DOHH2 (cell line): ENCODE data around the gene OSBPL1A.
A peak's percentile ranks its signal among the peaks of the same experiment; 100 is the strongest.

Experiments used
- H3F3A ChIP-seq: fragments of 200-600 bp; sonication (generic), shearing (Covaris generic); 2 replicates; pipeline ENCODE4 v1.6.0; 2016; ENCODE audit warnings: antibody characterized with exemption, mild to moderate bottlenecking; ENCODE audit not compliant: control insufficient read depth, insufficient read depth
- H3K27ac ChIP-seq: fragments of 200-600 bp; sonication (generic); 2 replicates; pipeline ENCODE4 v1.5.1; 2014; ENCODE audit warnings: low read depth, mild to moderate bottlenecking, low read length, moderate library complexity
- H3K27me3 ChIP-seq: fragments of 200-600 bp; sonication (generic); 2 replicates; pipeline ENCODE4 v1.6.1; 2014; ENCODE audit warnings: mild to moderate bottlenecking, low read length, mixed read lengths; ENCODE audit not compliant: control insufficient read depth
- H3K36me3 ChIP-seq: fragments of 200-600 bp; sonication (generic); 2 replicates; pipeline ENCODE4 v1.6.1; 2014; ENCODE audit warnings: mild to moderate bottlenecking, low read length, moderate library complexity, mixed read lengths; ENCODE audit not compliant: control insufficient read depth
- H3K4me1 ChIP-seq: fragments of 200-600 bp; sonication (generic); 2 replicates; pipeline ENCODE4 v1.6.1; 2014; ENCODE audit warnings: mild to moderate bottlenecking, low read length, mixed read lengths; ENCODE audit not compliant: control insufficient read depth
- H3K4me2 ChIP-seq: fragments of 200-600 bp; sonication (generic); 2 replicates; pipeline ENCODE4 v1.6.0; 2014; ENCODE audit warnings: mild to moderate bottlenecking, low read length, moderate library complexity
- H3K4me3 ChIP-seq: fragments of 200-600 bp; sonication (generic); 2 replicates; pipeline ENCODE4 v1.5.1; 2014; ENCODE audit warnings: mild to moderate bottlenecking, low read length, mixed read lengths
- H3K79me2 ChIP-seq: fragments of 200-600 bp; sonication (generic); 2 replicates; pipeline ENCODE4 v1.6.1; 2014; ENCODE audit warnings: mild to moderate bottlenecking, low read length, mixed read lengths; ENCODE audit not compliant: control insufficient read depth
- H3K9me2 ChIP-seq: fragments of 200-600 bp; sonication (generic); replicated peaks from 2 replicates; pipeline ENCODE4 v1.6.1; 2014; ENCODE audit warnings: mild to moderate bottlenecking, low read length, mixed read lengths; ENCODE audit not compliant: control insufficient read depth
- H3K9me3 ChIP-seq: fragments of 200-600 bp; sonication (generic); 2 replicates; pipeline ENCODE4 v1.6.1; 2014; ENCODE audit warnings: antibody characterized with exemption, low read length, mixed read lengths; ENCODE audit not compliant: control insufficient read depth, insufficient read depth
- H4K20me1 ChIP-seq: fragments of 200-600 bp; sonication (generic); 2 replicates; pipeline ENCODE4 v1.6.0; 2014; ENCODE audit warnings: low read depth, mild to moderate bottlenecking, antibody characterized with exemption, low read length, moderate library complexity; ENCODE audit not compliant: control insufficient read depth, insufficient read depth
- CTCF ChIP-seq: fragments of 200-600 bp; sonication (generic); IDR thresholded peaks from one replicate; pipeline ENCODE4 v1.5.1; 2014; ENCODE audit warnings: antibody characterized with exemption, mild to moderate bottlenecking, low read depth, low read length; ENCODE audit not compliant: poor library complexity, severe bottlenecking
- EZH2phosphoT487 ChIP-seq: fragments of 200-600 bp; sonication (generic); IDR thresholded peaks from 2 replicates; pipeline ENCODE4 v1.6.1; 2017; ENCODE audit warnings: borderline replicate concordance, mild to moderate bottlenecking, antibody characterized with exemption, low read length, moderate library complexity, mixed read lengths

Gene OSBPL1A

GRCh38 chr18:24142376-24142775 is 255.2 kb downstream of the OSBPL1A start:
- no peaks in the 10 kb centered on the region for H3K36me3 ChIP-seq
- TF ChIP-seq CTCF, result no peak
- no peak overlapping the region for H3K4me3 ChIP-seq
- H3F3A ChIP-seq, result peaks cover 5% of the 10 kb centered on the region; the same call in 1 of the 2 replicates
- H3K4me2 ChIP-seq, result no peak overlapping the region
- H3K27ac ChIP-seq, result no peak overlapping the region
- H4K20me1 ChIP-seq, result no peaks in the 10 kb centered on the region
- peaks cover 13% of the 10 kb centered on the region for H3K4me1 ChIP-seq
- peaks cover 16% of the 10 kb centered on the region for H3K27me3 ChIP-seq
- H3K9me3 ChIP-seq, result no peaks in the 10 kb centered on the region
- no peaks in the 10 kb centered on the region for H3K9me2 ChIP-seq
- H3K79me2 ChIP-seq, result no peaks in the 10 kb centered on the region

GRCh38 chr18:24140697-24141096 is 256.9 kb downstream of the OSBPL1A start:
- H3K27ac ChIP-seq, result no peak overlapping the region
- TF ChIP-seq EZH2phosphoT487 (no peak), CTCF (no peak)
- no peaks in the 10 kb centered on the region for H3K9me3 ChIP-seq
- no peaks in the 10 kb centered on the region for H3K36me3 ChIP-seq
- no peak overlapping the region for H3K4me3 ChIP-seq
- H3K4me1 ChIP-seq, result peaks cover 13% of the 10 kb centered on the region
- H3K9me2 ChIP-seq, result no peaks in the 10 kb centered on the region
- peaks cover 11% of the 10 kb centered on the region for H3F3A ChIP-seq
- no peak overlapping the region for H3K4me2 ChIP-seq
- H4K20me1 ChIP-seq, result no peaks in the 10 kb centered on the region
- H3K27me3 ChIP-seq, result peaks cover 13% of the 10 kb centered on the region
- H3K79me2 ChIP-seq, result no peaks in the 10 kb centered on the region

- Histone ChIP-seq H3K36me3 (no peaks in the 10 kb centered on the region), H3F3A (peaks cover 12% of the 10 kb centered on the region), H3K27me3 (peaks cover 6% of the 10 kb centered on the region), H3K79me2 (no peaks in the 10 kb centered on the region), H3K27ac (no peak within 1 kb of the TSS), H4K20me1 (no peaks in the 10 kb centered on the region), H3K9me3 (no peaks in the 10 kb centered on the region), H3K4me1 (peaks cover 13% of the 10 kb centered on the region), H3K4me2 (peak within 1 kb of the TSS; percentile 85), H3K9me2 (no peaks in the 10 kb centered on the region), H3K4me3 (peak within 1 kb of the TSS; percentile 71)
- TF ChIP-seq EZH2phosphoT487, result no peak
- no peak for TF ChIP-seq CTCF
These were observed 258.6 kb downstream of the OSBPL1A start, which contains the start of gene CABYR for GRCh38 chr18:24138789-24139616. TSS of gene CABYR (plus strand) at chr18:24139062. CDS start at chr18:24143115, 4,053 bp downstream.
